A673 (cell line): ENCODE measurements around the gene RAPGEF2. TPM values are rescaled to one million over a fixed set of nuclear protein-coding genes. Genes with fewer than 3 reads are reported as not detected.

Experiments used
- BruUV-seq: library from RNA; stranded (reverse); fragments of 400-500 nt; replicated peaks from 2 replicates; lab custom pipeline; 2021; lab: Mats Ljungman, UMichigan
- CTCF ChIA-PET: fragments of 300-600 bp; sonication (Branson Sonifier 250); formaldehyde crosslinking; loops from one replicate; lab custom pipeline; 2022; ENCODE audit warnings: antibody characterized with exemption; lab: Charles Lee
- POLR2A ChIA-PET: fragments of 300-600 bp; sonication (Branson Sonifier 250); formaldehyde crosslinking; loops from one replicate; lab custom pipeline; 2022; ENCODE audit warnings: antibody characterized with exemption; ENCODE audit not compliant: low non-redundant PET; lab: Charles Lee
- DNase-seq: peaks from one replicate; pipeline ENCODE4 v3.0.0-alpha.2; 2015; ENCODE audit warnings: low spot score
- H3K27ac ChIP-seq: fragments of 200-600 bp; sonication (generic); 2 replicates; pipeline ENCODE4 v1.5.1; 2016; ENCODE audit warnings: mixed run types, low read depth, mild to moderate bottlenecking, mixed read lengths, antibody characterized with exemption, low read length; ENCODE audit not compliant: poor library complexity, severe bottlenecking
- H3K27me3 ChIP-seq: fragments of 200-600 bp; sonication (generic); replicated peaks from 2 replicates; pipeline ENCODE4 v1.6.1; 2017; ENCODE audit warnings: mixed run types, low read depth, mild to moderate bottlenecking, mixed read lengths, antibody characterized with exemption, low read length; ENCODE audit not compliant: insufficient read depth, poor library complexity
- H3K36me3 ChIP-seq: fragments of 200-600 bp; sonication (generic); 2 replicates; pipeline ENCODE4 v1.6.1; 2016; ENCODE audit warnings: mixed run types, mild to moderate bottlenecking, mixed read lengths, antibody characterized with exemption, low read length; ENCODE audit not compliant: insufficient read depth, poor library complexity, severe bottlenecking
- H3K4me1 ChIP-seq: fragments of 200-600 bp; sonication (generic); 2 replicates; pipeline ENCODE4 v1.6.1; 2017; ENCODE audit warnings: mixed run types, mild to moderate bottlenecking, mixed read lengths, antibody characterized with exemption, low read length; ENCODE audit not compliant: insufficient read depth, poor library complexity, severe bottlenecking
- H3K4me3 ChIP-seq: fragments of 200-600 bp; sonication (generic); 2 replicates; pipeline ENCODE4 v1.5.1; 2016; ENCODE audit warnings: low read depth, mixed run types, mild to moderate bottlenecking, mixed read lengths, low read length; ENCODE audit not compliant: poor library complexity, severe bottlenecking
- H3K9me3 ChIP-seq: fragments of 200-600 bp; sonication (generic); 2 replicates; pipeline ENCODE4 v1.6.1; 2016; ENCODE audit warnings: mixed run types, low read depth, mild to moderate bottlenecking, mixed read lengths, antibody characterized with exemption, low read length; ENCODE audit not compliant: poor library complexity, severe bottlenecking
- EZH2 ChIP-seq: fragments of 200-600 bp; sonication (generic); IDR thresholded peaks from 2 replicates; pipeline ENCODE4 v1.6.1; 2017; ENCODE audit warnings: borderline replicate concordance, low read depth, mild to moderate bottlenecking, mixed read lengths, antibody characterized with exemption, low read length; ENCODE audit not compliant: poor library complexity, severe bottlenecking
- intact Hi-C: fragments of 100-400 bp; cut with micrococcal nuclease; formaldehyde crosslinking; loops from one replicate; pipeline ENCODE4 v1.10.0; 2022; ENCODE audit not compliant: unreplicated experiment
- total RNA-seq: library from RNA; stranded (reverse); gene quantifications from 2 replicates; pipeline ENCODE4 v1.2.3, GENCODE V29; 2021
- TF ChIP-seq, protein P1 (sequence below): fragments of 300-800, 200-600 bp; sonication (generic); conservative IDR thresholded peaks from 2 replicates; pipeline ENCODE4 v1.5.1; 2017; ENCODE audit warnings: low read depth, mild to moderate bottlenecking, antibody characterized with exemption, low read length, moderate library complexity, mixed read lengths

Gene RAPGEF2
- total RNA-seq, 1 experiment from 2014 or later: 31.9 TPM

GRCh38 chr4:159197260-159197884, 94.5 kb downstream of the RAPGEF2 start:
- no peak overlapping the region for H3K27ac ChIP-seq

DNA sequence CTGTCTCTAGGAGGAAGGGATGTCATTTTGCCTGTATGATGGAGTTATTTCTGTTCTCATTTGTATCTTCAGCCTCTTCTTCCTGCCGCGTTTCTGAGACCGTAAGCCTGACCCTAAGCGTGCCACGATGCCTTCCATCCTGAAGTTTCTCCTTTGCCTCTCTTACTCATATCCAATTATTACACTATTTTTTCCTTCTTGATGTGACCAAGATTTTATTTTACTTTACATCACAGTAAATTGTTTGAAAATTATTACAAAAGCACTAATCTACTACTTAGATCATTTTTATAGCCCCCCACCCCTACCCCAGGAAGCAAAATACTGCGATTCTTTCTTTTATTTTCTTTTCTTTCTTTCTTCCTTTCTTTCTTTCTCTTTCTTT, 95.0 kb downstream of the RAPGEF2 start:
- no TSS peak for BruUV-seq
- CTCF ChIA-PET: interaction anchor here (0.9 kb wide), 1 partner anchor 474 kb away, joined by 12 read pairs; no protein-coding TSS in a partner anchor
- H3K27ac ChIP-seq: no peak overlapping the region

More at GRCh38 chr4:159197260-159197884, 94.5 kb downstream of the RAPGEF2 start:
- Histone ChIP-seq H3K4me3 (no peak overlapping the region), H3K4me1 (no peaks in the 10 kb centered on the region), H3K36me3 (no peaks in the 10 kb centered on the region), H3K27me3 (no peaks in the 10 kb centered on the region), H3K9me3 (no peaks in the 10 kb centered on the region)
- TF ChIP-seq, protein P1, sequence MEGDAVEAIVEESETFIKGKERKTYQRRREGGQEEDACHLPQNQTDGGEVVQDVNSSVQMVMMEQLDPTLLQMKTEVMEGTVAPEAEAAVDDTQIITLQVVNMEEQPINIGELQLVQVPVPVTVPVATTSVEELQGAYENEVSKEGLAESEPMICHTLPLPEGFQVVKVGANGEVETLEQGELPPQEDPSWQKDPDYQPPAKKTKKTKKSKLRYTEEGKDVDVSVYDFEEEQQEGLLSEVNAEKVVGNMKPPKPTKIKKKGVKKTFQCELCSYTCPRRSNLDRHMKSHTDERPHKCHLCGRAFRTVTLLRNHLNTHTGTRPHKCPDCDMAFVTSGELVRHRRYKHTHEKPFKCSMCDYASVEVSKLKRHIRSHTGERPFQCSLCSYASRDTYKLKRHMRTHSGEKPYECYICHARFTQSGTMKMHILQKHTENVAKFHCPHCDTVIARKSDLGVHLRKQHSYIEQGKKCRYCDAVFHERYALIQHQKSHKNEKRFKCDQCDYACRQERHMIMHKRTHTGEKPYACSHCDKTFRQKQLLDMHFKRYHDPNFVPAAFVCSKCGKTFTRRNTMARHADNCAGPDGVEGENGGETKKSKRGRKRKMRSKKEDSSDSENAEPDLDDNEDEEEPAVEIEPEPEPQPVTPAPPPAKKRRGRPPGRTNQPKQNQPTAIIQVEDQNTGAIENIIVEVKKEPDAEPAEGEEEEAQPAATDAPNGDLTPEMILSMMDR: no peak
- TF ChIP-seq EZH2: no peak
- BruUV-seq: no TSS peak
- CTCF ChIA-PET: interaction anchor here (0.9 kb wide), 1 partner anchor 474 kb away, joined by 12 read pairs; no protein-coding TSS in a partner anchor
- DNase-seq: no peak
- intact Hi-C loops: no loop called here
- POLR2A ChIA-PET: no interaction called here

DNA sequence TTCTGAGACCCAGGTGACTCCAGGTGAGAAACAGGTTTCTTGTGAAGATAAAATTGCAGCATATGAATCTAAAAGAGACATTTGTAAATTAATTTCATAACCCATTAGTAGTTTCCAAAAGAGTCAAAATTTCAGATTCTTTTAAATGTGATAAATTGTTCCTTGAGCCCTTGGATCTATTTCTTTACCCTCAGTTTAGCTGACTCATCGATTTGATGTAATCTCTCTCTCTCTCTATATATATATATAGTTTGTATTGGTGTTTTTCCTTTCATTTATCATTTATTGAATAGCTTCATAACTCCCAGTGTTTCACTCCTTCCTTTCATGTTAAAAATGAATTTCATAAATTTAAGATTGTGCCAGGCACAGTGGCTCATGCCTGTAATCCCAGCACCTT, 96.9 kb downstream of the RAPGEF2 start:
- TF ChIP-seq, protein P1: no peak
- TF ChIP-seq EZH2: no peak
- ChIA-PET POLR2A (no interaction called here), CTCF (interaction anchor here (0.6 to 0.7 kb wide), 2 partner anchors 9 to 24 kb away, joined by 3 read pairs; no protein-coding TSS in a partner anchor)
- no peaks in the 10 kb centered on the region for H3K4me1 ChIP-seq
- no peak overlapping the region for H3K4me3 ChIP-seq
- DNase-seq: no peak
- H3K27ac ChIP-seq: no peak overlapping the region
- no peaks in the 10 kb centered on the region for H3K36me3 ChIP-seq
- no peaks in the 10 kb centered on the region for H3K9me3 ChIP-seq
- no peaks in the 10 kb centered on the region for H3K27me3 ChIP-seq
- intact Hi-C loops: loop anchor here (5.0 to 10.0 kb wide), 3 partner anchors 117 to 948 kb away; no protein-coding TSS in a partner anchor
- no TSS peak for BruUV-seq

More for the DNA sequence above, 95.0 kb downstream of the RAPGEF2 start:
- Histone ChIP-seq H3K36me3 (no peaks in the 10 kb centered on the region), H3K27me3 (no peaks in the 10 kb centered on the region), H3K4me1 (no peaks in the 10 kb centered on the region), H3K4me3 (no peak overlapping the region), H3K9me3 (no peaks in the 10 kb centered on the region)
- intact Hi-C loops: no loop called here
- TF ChIP-seq EZH2: no peak
- TF ChIP-seq, protein P1: no peak
- no peak for DNase-seq
- POLR2A ChIA-PET: no interaction called here
